ENCODE data around the gene RELN. TPM values are rescaled to one million over a fixed set of nuclear protein-coding genes. Genes with fewer than 3 reads are reported as not detected.
"Not testable (repeated sequence)": the region's sequence is repeated elsewhere in the genome, so short reads cannot be mapped to it uniquely, and the experiment has no call there.

RELN gene
- total RNA-seq, 1 experiment from 2014 or later, result 0.02 TPM

GRCh38 chr7:103793614-103794013 is 195.8 kb downstream of the RELN start:
- no peak for DNase-seq (ENCODE audit: low spot score)

DNA sequence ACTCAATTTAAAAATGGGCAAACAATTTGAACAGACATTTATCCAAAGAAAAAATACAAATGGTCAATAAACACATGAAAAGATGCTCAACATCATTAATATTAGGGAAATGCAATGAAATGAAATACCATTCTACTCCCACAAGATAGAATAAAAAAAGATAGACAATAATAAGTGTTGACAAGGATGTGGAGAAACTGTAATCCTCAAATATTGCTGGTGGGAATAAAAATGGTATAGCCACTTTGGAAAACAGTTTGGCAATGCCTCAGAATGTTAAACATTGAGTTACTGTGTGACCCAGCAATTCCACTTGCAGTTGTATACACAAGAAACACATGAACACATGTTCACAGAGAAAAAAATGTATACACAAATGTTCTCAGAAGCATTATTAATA is 197.6 kb downstream of the RELN start:
- DNase-seq (ENCODE audit: low spot score), result no peak

GRCh38 chr7:103787041-103787440 is 202.4 kb downstream of the RELN start:
- not testable (repeated sequence) for DNase-seq (ENCODE audit: low spot score)

DNA sequence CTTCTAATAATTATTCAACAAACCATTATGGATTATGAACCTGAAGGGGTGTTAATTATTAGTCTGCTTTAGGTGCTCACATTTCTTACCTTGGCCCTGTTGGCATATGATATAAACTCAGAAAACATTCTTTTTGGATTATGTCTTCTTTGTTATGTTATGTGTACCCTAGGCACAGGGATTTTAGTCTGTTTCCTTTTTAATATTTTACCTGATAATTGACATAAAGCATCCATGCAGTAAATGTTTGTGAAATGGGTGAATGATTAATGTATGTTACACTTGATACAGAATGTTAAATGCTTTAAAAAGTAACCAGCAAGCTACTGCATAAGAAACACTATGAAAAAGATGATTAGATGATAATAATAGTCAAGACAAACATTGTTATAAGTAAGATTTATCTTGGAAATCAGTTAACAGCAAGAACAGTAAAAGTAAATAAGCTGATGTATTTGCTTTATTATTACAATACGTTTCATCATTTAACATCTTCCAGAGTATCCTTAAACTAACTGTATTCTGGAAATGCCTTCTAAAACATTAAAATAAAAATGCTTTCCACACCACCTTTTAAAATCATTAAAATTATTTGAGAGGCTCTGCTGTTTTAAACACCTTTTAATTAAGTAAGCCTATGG is 204.7 kb downstream of the RELN start:
- no peak for DNase-seq (ENCODE audit: low spot score)

GRCh38 chr7:103781409-103781808 is 208.0 kb downstream of the RELN start:
- no peak for DNase-seq (ENCODE audit: low spot score)

- DNase-seq (ENCODE audit: low spot score), result not testable (repeated sequence)
Measured at GRCh38 chr7:103780561-103780960, 208.9 kb downstream of the RELN start.

DNA sequence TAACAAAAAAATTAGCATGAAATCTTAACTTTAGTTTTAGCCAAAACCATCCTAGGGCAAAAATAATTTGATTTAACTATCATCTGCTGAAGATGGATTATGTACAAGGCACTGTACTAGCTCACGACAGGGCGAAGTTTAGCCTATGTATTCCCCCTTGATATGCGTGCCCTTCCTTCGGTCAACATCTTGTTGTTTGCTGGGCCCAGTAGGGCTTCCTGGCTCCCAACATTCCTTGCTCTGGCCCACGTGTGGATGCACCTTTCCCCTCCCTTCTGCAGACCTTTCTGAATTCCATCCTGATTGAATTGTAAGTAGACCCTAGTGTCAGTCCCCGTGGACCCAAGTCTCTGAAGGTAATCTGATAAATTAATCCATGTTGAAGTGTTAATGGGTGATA is 212.0 kb downstream of the RELN start:
- DNase-seq (ENCODE audit: low spot score), result no peak

- no peak for DNase-seq (ENCODE audit: low spot score)
Measured at GRCh38 chr7:103773726-103774125, 215.7 kb downstream of the RELN start.

GRCh38 chr7:103772171-103772773 is 217.2 kb downstream of the RELN start:
- no peak for DNase-seq (ENCODE audit: low spot score)

- no peak for DNase-seq (ENCODE audit: low spot score)
Measured at GRCh38 chr7:103771294-103771693, 218.2 kb downstream of the RELN start.

DNA sequence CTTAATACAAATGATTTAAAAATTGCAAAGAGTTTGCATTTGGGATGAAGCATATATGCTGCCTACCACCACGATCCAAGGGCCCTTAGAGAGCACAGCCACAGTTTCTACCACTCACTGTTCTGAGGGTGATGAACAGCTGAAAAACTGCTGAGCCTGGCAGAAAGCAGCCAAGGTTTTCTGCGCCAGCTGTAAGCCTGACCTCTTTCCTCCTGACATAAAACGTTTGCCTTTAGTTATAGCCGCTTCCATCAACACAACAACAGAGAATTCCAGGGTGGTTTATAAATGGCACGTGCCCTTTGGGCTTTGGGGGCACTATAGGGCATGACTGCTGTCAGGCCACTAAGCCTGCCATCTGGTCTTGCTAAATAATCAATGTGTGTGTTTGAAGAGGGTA is 222.8 kb downstream of the RELN start:
- no peak for DNase-seq (ENCODE audit: low spot score)

DNA sequence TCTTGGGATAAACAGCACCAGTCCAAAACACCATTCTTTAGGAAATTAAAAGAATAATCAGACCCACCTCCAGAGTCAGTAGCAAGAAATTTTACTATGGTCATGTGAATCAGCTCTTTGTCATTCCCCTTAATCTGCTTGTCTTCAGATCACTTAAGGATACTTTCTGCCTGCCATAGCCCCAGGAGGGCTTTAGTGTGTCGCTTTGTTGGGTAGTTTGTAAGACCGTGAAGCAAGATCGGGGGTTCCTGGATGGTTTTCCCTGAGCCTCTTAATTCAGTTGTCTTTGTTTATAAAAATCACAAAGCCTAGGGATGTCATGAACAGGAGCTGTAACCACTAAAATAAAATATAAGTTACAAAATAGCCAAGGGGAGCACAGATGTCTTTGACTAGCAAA is 223.6 kb downstream of the RELN start:
- no peak for DNase-seq (ENCODE audit: low spot score)

DNA sequence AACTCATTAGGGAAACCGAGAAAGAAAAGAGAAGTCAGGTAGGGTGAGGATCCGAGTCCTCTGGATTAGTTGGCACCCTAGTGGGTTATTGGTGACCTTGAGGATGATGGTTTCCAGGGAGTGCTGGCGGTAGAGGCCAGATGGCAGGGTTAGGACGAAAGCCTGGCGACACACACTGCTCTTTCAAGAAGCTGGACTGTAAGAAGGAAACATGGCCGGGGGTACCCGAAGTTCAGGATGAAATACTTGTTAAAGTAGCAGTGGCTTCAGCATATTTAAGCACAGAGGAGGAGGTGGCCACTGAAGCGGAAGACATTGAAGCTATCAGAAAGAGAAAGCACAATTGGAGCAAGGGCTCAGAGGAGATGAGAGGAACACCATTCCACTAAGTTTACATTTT is 224.6 kb downstream of the RELN start:
- no peak for DNase-seq (ENCODE audit: low spot score)

DNA sequence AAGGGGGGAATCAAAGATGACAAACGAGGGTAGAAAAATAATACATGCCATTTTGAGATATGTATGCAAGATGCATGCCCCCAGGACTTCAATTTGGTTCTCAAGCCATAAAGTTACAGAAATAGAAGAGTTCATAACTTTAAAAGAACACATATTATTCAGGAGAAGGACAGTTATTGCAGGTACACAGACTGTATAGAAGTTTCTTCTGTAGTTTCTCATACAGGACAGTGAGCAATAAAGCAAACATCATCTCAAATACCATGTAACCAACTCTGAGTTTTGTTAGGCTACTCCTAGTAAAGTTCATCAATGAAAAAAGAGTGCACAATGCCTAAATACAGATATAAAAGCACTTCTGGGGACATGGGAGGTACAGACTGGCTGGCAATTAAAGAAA is 226.6 kb downstream of the RELN start:
- DNase-seq (ENCODE audit: low spot score), result no peak

DNA sequence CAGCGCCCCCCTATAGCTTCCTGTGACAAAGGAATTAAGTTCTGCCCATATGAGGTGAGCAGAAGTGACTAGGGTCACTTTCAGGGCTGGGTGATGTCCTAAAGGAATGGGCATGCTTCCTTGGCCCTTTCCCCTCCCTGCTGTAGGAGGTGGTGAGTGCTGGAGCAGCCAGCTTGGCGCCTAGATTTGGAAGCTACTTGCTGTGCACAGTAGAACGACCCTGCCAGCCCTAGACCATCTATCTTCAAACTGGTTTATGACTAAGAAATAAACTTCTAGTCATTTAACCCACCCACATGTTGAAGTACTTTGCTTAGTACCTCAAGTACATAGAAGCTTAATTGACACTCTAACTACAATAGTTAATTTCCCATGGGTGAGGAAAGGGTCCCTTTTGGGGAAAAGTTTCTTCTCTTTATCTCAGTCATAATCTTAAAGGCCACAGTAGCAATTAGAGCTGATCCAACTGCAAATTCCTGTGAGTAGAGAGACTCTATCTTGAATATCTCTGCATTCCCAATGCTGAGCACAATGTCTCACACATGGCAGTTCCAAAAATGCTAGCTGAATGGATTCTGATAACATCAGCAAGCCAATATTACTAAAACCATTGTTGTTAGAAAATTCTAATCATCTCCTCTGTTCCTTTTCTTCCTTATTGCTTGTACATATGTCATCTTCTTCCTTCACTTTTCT is 227.2 kb downstream of the RELN start:
- no peak for DNase-seq (ENCODE audit: low spot score)

DNA sequence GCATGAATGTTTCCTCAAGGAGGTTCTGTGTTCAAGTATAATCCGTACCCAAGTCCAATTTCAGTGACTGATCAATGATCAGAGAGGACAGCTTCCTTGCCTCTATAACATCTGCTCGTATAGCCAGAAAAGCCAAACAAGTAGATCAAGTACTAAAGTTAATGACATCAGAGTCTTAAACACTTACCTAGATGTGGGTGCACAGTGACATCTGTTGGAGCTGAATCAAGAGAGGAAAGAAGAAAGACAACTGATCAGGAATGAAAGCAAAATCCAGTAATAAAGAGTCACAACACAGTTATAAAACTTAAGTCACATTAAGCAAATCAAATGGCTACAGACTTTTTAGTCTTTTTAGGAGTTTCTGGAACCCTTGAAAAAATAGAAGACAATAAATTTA is 236.5 kb downstream of the RELN start:
- no peak for DNase-seq (ENCODE audit: low spot score)

DNA sequence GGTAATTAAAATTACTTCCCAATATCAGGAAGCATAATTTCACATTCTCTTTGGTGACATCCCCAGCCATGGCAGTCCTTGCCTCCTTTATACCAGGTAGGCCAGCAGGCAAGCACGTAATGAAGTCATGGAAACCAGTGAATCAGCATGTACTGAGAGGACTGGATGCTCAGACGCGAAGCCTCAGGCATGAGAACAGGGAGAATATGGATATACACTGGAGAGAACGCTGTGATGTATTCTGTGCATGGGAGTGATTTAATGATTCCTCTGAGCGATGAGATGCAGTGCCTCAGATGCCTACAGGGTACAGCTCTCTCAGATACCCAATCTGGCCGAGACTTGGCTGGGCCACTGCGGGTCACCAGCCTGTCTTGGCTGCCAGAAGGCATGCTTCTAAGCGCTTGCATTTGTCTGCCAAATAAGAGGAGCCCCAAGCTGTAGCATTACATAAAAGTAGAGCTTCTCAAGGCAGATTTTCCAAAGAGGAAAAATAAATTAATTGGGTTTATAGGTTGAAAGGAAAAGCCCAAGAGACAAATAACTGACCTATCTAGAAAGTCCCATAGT is 238.1 kb downstream of the RELN start:
- DNase-seq (ENCODE audit: low spot score), result no peak

DNA sequence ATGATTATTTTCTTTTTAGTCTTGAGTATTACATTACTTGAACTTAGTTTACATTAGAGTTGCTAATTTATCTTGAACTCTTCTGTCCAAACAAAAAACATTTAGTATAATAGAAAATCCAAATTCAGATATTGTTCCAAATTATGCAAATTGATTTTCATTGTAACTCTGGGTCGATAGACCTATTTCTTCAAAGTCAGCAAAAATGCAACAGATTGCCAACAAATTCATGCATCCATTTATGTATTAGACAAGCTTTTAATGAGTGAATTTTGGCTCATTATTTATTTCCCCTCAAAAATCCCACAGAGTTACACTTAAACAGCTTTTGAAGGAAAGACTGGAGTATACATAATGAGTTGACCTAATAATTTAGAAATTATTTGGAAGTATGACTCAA is 240.8 kb downstream of the RELN start:
- no peak for DNase-seq (ENCODE audit: low spot score)

- DNase-seq (ENCODE audit: low spot score), result peak; percentile 87
Measured at GRCh38 chr7:103735377-103735776, 254.1 kb downstream of the RELN start.

DNA sequence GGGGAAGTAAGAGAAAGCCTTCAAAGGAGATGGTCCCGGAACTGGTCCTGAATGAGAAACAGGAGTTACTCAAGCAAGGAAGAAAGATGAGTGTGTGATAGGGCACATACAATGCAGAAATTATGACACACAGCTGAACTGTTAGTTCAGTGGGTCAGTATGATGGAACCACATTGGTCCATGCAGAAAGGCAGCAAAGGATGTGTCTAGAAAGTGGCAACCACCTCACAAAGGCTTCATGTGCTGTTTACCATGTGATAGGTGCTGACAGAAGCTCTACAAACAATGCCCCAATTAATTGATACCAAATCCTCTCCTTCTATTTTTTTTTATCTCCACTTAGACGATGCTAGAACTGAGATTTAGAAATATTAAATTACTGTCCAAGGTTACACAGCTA is 258.3 kb downstream of the RELN start:
- DNase-seq (ENCODE audit: low spot score), result no peak

GRCh38 chr7:103729026-103729425 is 260.4 kb downstream of the RELN start:
- DNase-seq (ENCODE audit: low spot score), result no peak

DNA sequence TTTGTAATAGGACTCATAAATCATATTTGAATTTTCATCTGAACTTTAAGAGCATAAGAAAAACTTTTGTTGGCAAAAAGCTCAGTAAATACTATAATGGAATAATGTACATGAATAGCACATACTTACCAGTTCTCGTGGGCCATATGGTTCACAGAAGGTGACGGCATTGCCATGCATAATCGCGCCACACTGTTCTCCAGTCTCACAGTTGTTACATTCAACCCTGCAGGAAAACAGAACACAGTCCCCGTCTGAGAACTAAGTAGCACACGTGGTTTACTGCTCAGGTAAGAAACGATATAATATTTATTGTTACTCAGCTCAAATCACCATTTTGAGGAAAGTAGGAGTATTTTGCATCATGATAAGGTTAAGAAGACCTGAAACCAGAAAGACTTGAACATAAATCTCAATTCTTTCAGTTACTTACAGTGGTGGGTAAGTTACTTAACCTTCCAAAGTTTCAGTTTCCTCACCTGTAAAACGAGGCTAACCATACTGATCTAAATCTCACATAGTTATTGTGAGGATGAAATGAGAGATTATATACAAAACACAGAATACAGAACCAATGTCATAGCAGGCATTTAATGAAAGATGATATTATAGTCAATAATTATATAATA is 261.4 kb downstream of the RELN start:
- no peak for DNase-seq (ENCODE audit: low spot score)

DNA sequence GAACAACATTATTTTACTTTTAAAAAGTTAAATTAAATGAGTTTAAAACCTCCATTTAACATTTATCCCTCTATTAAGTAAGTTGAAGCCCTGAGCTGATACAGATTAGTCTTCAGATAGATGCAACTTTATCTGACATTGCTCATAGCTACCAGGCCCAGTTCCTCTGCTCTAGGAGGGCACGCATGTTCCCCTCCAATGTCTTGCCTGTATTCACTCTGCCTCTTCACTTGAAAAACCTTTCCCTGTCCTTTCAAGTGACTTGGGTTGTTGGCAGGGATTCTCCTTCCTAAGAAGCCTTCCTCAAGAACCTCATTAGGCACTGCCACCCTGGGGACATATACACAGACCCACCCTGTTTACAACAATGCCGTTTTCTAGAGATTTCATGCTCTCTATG is 270.4 kb downstream of the RELN start:
- no peak for DNase-seq (ENCODE audit: low spot score)

All from A172 (cell line).